H1 (cell line): ENCODE data around the gene ZNF775. TPM values are rescaled to one million over a fixed set of nuclear protein-coding genes. Genes with fewer than 3 reads are reported as not detected.

Source experiments
- CTCF ChIA-PET: fragments of 300-600 bp; sonication (Branson Sonifier 250); formaldehyde crosslinking; loops from one replicate; lab custom pipeline; 2021; ENCODE audit not compliant: partially characterized antibody; lab: Charles Lee
- POLR2A ChIA-PET: fragments of 300-600 bp; sonication (Branson Sonifier 250); formaldehyde crosslinking; loops from one replicate; lab custom pipeline; 2021; ENCODE audit warnings: inconsistent platforms; ENCODE audit not compliant: partially characterized antibody; lab: Charles Lee
- DNase-seq, 2 experiments: peaks; one replicate each; pipeline versions ENCODE4 v3.0.0 to v3.0.0-alpha.2; 2010 to 2022; ENCODE audit warnings: low spot score in 2 of 2, low read depth in 1 of 2, mixed read lengths in 1 of 2
- FAIRE-seq: peaks from 2 replicates; lab custom pipeline; 2011; peaks lifted over from hg19 to GRCh38; lab: Jason Lieb, UNC
- H2AFZ ChIP-seq: 2 replicates; pipeline ENCODE4 v1.8.1; 2012; ENCODE audit warnings: low read length, inconsistent platforms
- H2AK5ac ChIP-seq: 2 replicates; pipeline ENCODE4 v1.6.1; 2013; ENCODE audit warnings: low read depth, low read length
- H2BK120ac ChIP-seq: replicated peaks from 2 replicates; pipeline ENCODE3; 2013; ENCODE audit warnings: low read depth, low read length, inconsistent platforms
- H2BK12ac ChIP-seq: 2 replicates; pipeline ENCODE4 v1.6.1; 2013; ENCODE audit warnings: low read depth, low read length
- H2BK15ac ChIP-seq: 2 replicates; pipeline ENCODE4 v1.6.1; 2013; ENCODE audit warnings: low read length
- H2BK20ac ChIP-seq: 2 replicates; pipeline ENCODE4 v1.6.1; 2013; ENCODE audit warnings: low read length
- H2BK5ac ChIP-seq: 2 replicates; pipeline ENCODE4 v1.6.1; 2013; ENCODE audit warnings: low read depth, low read length
- H3K14ac ChIP-seq: 2 replicates; pipeline ENCODE4 v1.6.1; 2013; ENCODE audit warnings: inconsistent platforms; ENCODE audit not compliant: insufficient read length
- H3K18ac ChIP-seq: 2 replicates; pipeline ENCODE4 v1.6.1; 2013; ENCODE audit warnings: low read length; ENCODE audit errors: extremely low read depth
- H3K23ac ChIP-seq: 2 replicates; pipeline ENCODE4 v1.6.1; 2013; ENCODE audit warnings: inconsistent platforms; ENCODE audit not compliant: insufficient read length
- H3K23me2 ChIP-seq: 2 replicates; pipeline ENCODE4 v1.6.1; 2013; ENCODE audit warnings: low read depth, low read length
- H3K27ac ChIP-seq: 2 replicates; pipeline ENCODE4 v1.6.1; 2011; ENCODE audit warnings: low read depth, low read length, inconsistent platforms
- H3K27me3 ChIP-seq, 4 experiments: replicated peaks in 1 of 4; 1 replicate in 1 of 4; 2 replicates in 3 of 4; pipeline versions ENCODE4 v1.6.1 to v1.8.1; 2011 to 2013; ENCODE audit warnings: low read length in 3 of 4, mild to moderate bottlenecking in 3 of 4, inconsistent platforms in 2 of 4, mixed read lengths in 2 of 4, moderate library complexity in 1 of 4; ENCODE audit not compliant: control insufficient read depth in 3 of 4, insufficient read depth in 3 of 4; ENCODE audit errors: extremely low read depth in 1 of 4
- H3K36me3 ChIP-seq, 4 experiments: 2 replicates each; pipeline versions ENCODE4 v1.6.1 to v1.8.1; 2011 to 2013; ENCODE audit warnings: mild to moderate bottlenecking in 4 of 4, low read length in 3 of 4, moderate library complexity in 2 of 4, control low read depth in 1 of 4, inconsistent platforms in 1 of 4; ENCODE audit not compliant: insufficient read depth in 4 of 4, control insufficient read depth in 2 of 4
- H3K4ac ChIP-seq: replicated peaks from 2 replicates; pipeline ENCODE3; 2013; ENCODE audit warnings: low read length, low read depth, mixed read lengths, inconsistent platforms; ENCODE audit not compliant: insufficient read length
- H3K4me1 ChIP-seq, 4 experiments: replicated peaks in 1 of 4; 1 replicate in 1 of 4; 2 replicates in 3 of 4; pipeline versions ENCODE4 v1.6.1 to v1.8.1; 2011 to 2013; ENCODE audit warnings: low read length in 3 of 4, inconsistent platforms in 2 of 4, mixed read lengths in 1 of 4; ENCODE audit not compliant: insufficient read depth in 4 of 4, control insufficient read depth in 3 of 4
- H3K4me2 ChIP-seq, 2 experiments: 2 replicates each; pipeline versions ENCODE4 v1.6.1 to v1.8.1; 2011 to 2013; ENCODE audit warnings: low read depth in 2 of 2, low read length in 2 of 2, control low read depth in 1 of 2, inconsistent platforms in 1 of 2, mild to moderate bottlenecking in 1 of 2; ENCODE audit not compliant: insufficient read depth in 1 of 2
- H3K4me3 ChIP-seq, 4 experiments: fragments of 200-600, 300-600 bp in 1 of 4; sonication (generic), shearing (Covaris generic), sonication (Bioruptor Twin) in 1 of 4; 2 replicates each; pipeline versions ENCODE4 v1.5.1 to v1.8.1; 2011 to 2016; ENCODE audit warnings: low read length in 4 of 4, low read depth in 3 of 4, control low read depth in 2 of 4, inconsistent platforms in 2 of 4, mild to moderate bottlenecking in 2 of 4, mixed read lengths in 1 of 4, moderate library complexity in 1 of 4; ENCODE audit not compliant: insufficient read depth in 2 of 4; ENCODE audit errors: extremely low read depth in 1 of 4
- H3K56ac ChIP-seq: replicated peaks from 2 replicates; pipeline ENCODE3; 2013; ENCODE audit warnings: low read depth, mild to moderate bottlenecking, mixed read lengths, low read length, inconsistent platforms; ENCODE audit not compliant: insufficient read length
- H3K79me1 ChIP-seq: 2 replicates; pipeline ENCODE4 v1.6.1; 2013; ENCODE audit warnings: low read depth, low read length, control low read depth
- H3K79me2 ChIP-seq, 2 experiments: 2 replicates each; pipeline versions ENCODE4 v1.6.1 to v1.8.1; 2012 to 2013; ENCODE audit warnings: low read length in 2 of 2, mild to moderate bottlenecking in 2 of 2, inconsistent platforms in 1 of 2; ENCODE audit not compliant: insufficient read depth in 2 of 2, control insufficient read depth in 1 of 2
- H3K9ac ChIP-seq, 4 experiments: replicated peaks in 1 of 4; 1 replicate in 1 of 4; 2 replicates in 3 of 4; pipeline versions ENCODE4 v1.6.1 to v1.8.1; 2011 to 2013; ENCODE audit warnings: low read depth in 3 of 4, low read length in 3 of 4, control low read depth in 2 of 4, mild to moderate bottlenecking in 2 of 4, moderate library complexity in 2 of 4, inconsistent platforms in 1 of 4; ENCODE audit errors: extremely low read depth in 1 of 4
- H3K9me3 ChIP-seq, 2 experiments: 2 replicates each; pipeline versions ENCODE4 v1.6.1 to v1.8.1; 2012 to 2013; ENCODE audit warnings: mild to moderate bottlenecking in 2 of 2, moderate library complexity in 2 of 2, control low read depth in 1 of 2, inconsistent platforms in 1 of 2, low read depth in 1 of 2, low read length in 1 of 2, mixed read lengths in 1 of 2; ENCODE audit not compliant: insufficient read depth in 2 of 2
- H4K20me1 ChIP-seq, 2 experiments: replicated peaks in 1 of 2; 2 replicates each; pipeline versions ENCODE3 to v1.8.1; 2011 to 2013; ENCODE audit warnings: inconsistent platforms in 2 of 2, low read length in 2 of 2, mild to moderate bottlenecking in 1 of 2; ENCODE audit not compliant: insufficient read depth in 2 of 2, control insufficient read depth in 1 of 2
- H4K5ac ChIP-seq: 2 replicates; pipeline ENCODE4 v1.6.1; 2013; ENCODE audit warnings: low read length, low read depth, mixed read lengths, inconsistent platforms; ENCODE audit not compliant: insufficient read length
- H4K8ac ChIP-seq: 2 replicates; pipeline ENCODE4 v1.8.0; 2013; ENCODE audit warnings: mild to moderate bottlenecking, moderate library complexity, low read length, inconsistent platforms; ENCODE audit not compliant: insufficient read depth; ENCODE audit errors: extremely low read depth
- H4K91ac ChIP-seq: replicated peaks from 2 replicates; pipeline ENCODE3; 2013; ENCODE audit warnings: low read length, mixed read lengths, inconsistent platforms; ENCODE audit not compliant: insufficient read length
- EGR1 ChIP-seq: IDR thresholded peaks from 2 replicates; pipeline ENCODE4 v1.6.1; 2011; ENCODE audit warnings: low read depth, low read length, borderline replicate concordance
- WGBS, 2 experiments: shearing (Covaris generic) in 1 of 2; methylation state at CpG; one replicate each; pipeline versions ENCODE4 v1.1.6 to v1.1.7; 2013 to 2015; ENCODE audit warnings: low lambda C conversion rate in 2 of 2, mixed read lengths in 2 of 2, inconsistent platforms in 1 of 2, low coverage in 1 of 2, missing lambda C conversion rate in 1 of 2; ENCODE audit not compliant: insufficient replicate concordance in 2 of 2, insufficient coverage in 1 of 2, insufficient read length in 1 of 2; ENCODE audit errors: extremely low coverage in 1 of 2, missing lambda C conversion rate in 1 of 2; 5-methylcytosine and 5-hydroxymethylcytosine counted together
- polyA plus RNA-seq, 7 experiments: library from polyadenylated mRNA; depleted of rRNA in 3 of 7; stranded (reverse) in 5 of 7; unstranded in 2 of 7; fragments of >200 nt in 5 of 7; fragments of 200-250 nt in 2 of 7; gene quantifications; 1 replicate in 5 of 7; 2 replicates in 1 of 7; 4 replicates in 1 of 7; pipeline versions ENCODE4 v1.2.1 to v1.2.3, GENCODE V29; 2011 to 2013; ENCODE audit warnings: missing spikeins in 2 of 7, mixed read lengths in 2 of 7
- total RNA-seq: library from RNA; stranded (reverse); fragmentation: NEBNext Ultra II Directional; extraction: Animal tissue kit (Norgen Biotek cat#: 25700); gene quantifications from 2 replicates; pipeline ENCODE4 v1.2.1, GENCODE V29; 2021

ZNF775 gene
- total and polyA plus RNA-seq, 2 of the 8 experiments (the other 6 are each of a cell fraction or from before 2014, with no cell fraction given), result 13.6 to 21.5 TPM

- no peak overlapping the region for H3K4ac ChIP-seq
- no peak overlapping the region for H3K14ac ChIP-seq
- H2BK12ac ChIP-seq, result no peak overlapping the region; the same call in 1 of the 2 replicates
- H3K23me2 ChIP-seq, result peaks cover 15% of the 10 kb centered on the region; the same call in 1 of the 2 replicates
- no peak overlapping the region for H2BK15ac ChIP-seq
- H3K27me3 ChIP-seq, result no peaks in the 10 kb centered on the region; a peak in 1 of 7 replicates
- H4K91ac ChIP-seq, result no peak overlapping the region
- no peak overlapping the region for H2BK20ac ChIP-seq
- H3K4me2 ChIP-seq, result no peak overlapping the region
- no peaks in the 10 kb centered on the region; the same call in 1 of the 2 replicates for H3K79me1 ChIP-seq
- WGBS, 2 experiments, result 90% methylated on average over 5 of the region's 5 CpGs; no CpG with 5 or more reads in 1 of the 2 experiments
- no peaks in the 10 kb centered on the region for H3K36me3 ChIP-seq
- H2BK120ac ChIP-seq, result no peak overlapping the region
- no peak overlapping the region for H3K27ac ChIP-seq
- peaks cover 14 to 21% (median 15%) of the 10 kb centered on the region in 4 experiments for H3K4me1 ChIP-seq
- H2AK5ac ChIP-seq, result no peak overlapping the region
- ChIA-PET POLR2A (interaction anchor here (1.6 to 3.8 kb wide), 3 partner anchors 9 to 39 kb away, joined by 4 to 43 read pairs (median 7); no protein-coding TSS in a partner anchor), CTCF (interaction anchor here (1.0 to 1.9 kb wide), 2 partner anchors 10 to 14 kb away, joined by 4 to 5 read pairs; no protein-coding TSS in a partner anchor)
- DNase-seq (no peak), FAIRE-seq (no peak)
- no peaks in the 10 kb centered on the region for H3K9me3 ChIP-seq
- no peak overlapping the region for H2AFZ ChIP-seq
- no peak overlapping the region for H3K9ac ChIP-seq
- H3K56ac ChIP-seq, result no peak overlapping the region
- H3K79me2 ChIP-seq, result peaks cover 0 to under 1% of the 10 kb centered on the region in 2 experiments; a peak in 1 of 4 replicates
- H4K20me1 ChIP-seq, result peaks cover 0 to 5% of the 10 kb centered on the region in 2 experiments
- no peak overlapping the region for H4K8ac ChIP-seq
- no peak overlapping the region for H3K18ac ChIP-seq
- H2BK5ac ChIP-seq, result no peak overlapping the region
- H3K23ac ChIP-seq, result no peak overlapping the region
- H4K5ac ChIP-seq, result no peak overlapping the region
- H3K4me3 ChIP-seq, result no peak overlapping the region
- TF ChIP-seq EGR1, result no peak
Observed at GRCh38 chr7:150363872-150364271, 15.3 kb upstream of the ZNF775 start.
